GM23338 (cell line): Measurements from ENCODE around the gene SMURF1.

Source experiments
- CTCF ChIP-seq, 2 experiments: fragments of 200-600 bp in 1 of 2; sonication (generic) in 1 of 2; conservative IDR thresholded peaks; 2 replicates each; pipeline versions ENCODE4 v1.5.1 to v1.6.1; 2016 to 2017; ENCODE audit warnings: antibody characterized with exemption in 2 of 2, low read depth in 2 of 2, mild to moderate bottlenecking in 2 of 2, moderate library complexity in 1 of 2
- ETS1 ChIP-seq: IDR thresholded peaks from 2 replicates; pipeline ENCODE4 v1.6.1; 2016; ENCODE audit warnings: antibody characterized with exemption
- EZH2 ChIP-seq: fragments of 200-600 bp; sonication (generic); IDR thresholded peaks from one replicate; pipeline ENCODE4 v1.8.0; 2017; ENCODE audit warnings: antibody characterized with exemption, mild to moderate bottlenecking, low read depth; ENCODE audit not compliant: unreplicated experiment
- EZH2phosphoT487 ChIP-seq: fragments of 200-600 bp; sonication (generic); IDR thresholded peaks from one replicate; pipeline ENCODE4 v1.8.1; 2018; ENCODE audit warnings: antibody characterized with exemption; ENCODE audit not compliant: unreplicated experiment
- JUNB ChIP-seq: IDR thresholded peaks from one replicate; pipeline ENCODE4 v1.6.1; 2016; ENCODE audit warnings: antibody characterized with exemption; ENCODE audit not compliant: unreplicated experiment
- POLR2AphosphoS5 ChIP-seq: IDR thresholded peaks from 2 replicates; pipeline ENCODE4 v1.6.1; 2016; ENCODE audit warnings: antibody characterized with exemption, low read depth
- REST ChIP-seq: IDR thresholded peaks from one replicate; pipeline ENCODE4 v1.6.1; 2018; ENCODE audit warnings: antibody characterized with exemption; ENCODE audit not compliant: unreplicated experiment
- STAT1 ChIP-seq: IDR thresholded peaks from one replicate; pipeline ENCODE4 v1.6.1; 2016; ENCODE audit warnings: antibody characterized with exemption; ENCODE audit not compliant: unreplicated experiment
- ZNF114 ChIP-seq: fragments of 250-450 bp; sonication (Bioruptor Pico); IDR thresholded peaks from 2 replicates; pipeline ENCODE4 v1.5.0; 2020; ENCODE audit warnings: mild to moderate bottlenecking, moderate library complexity
- ZNF331 ChIP-seq: fragments of 250-450 bp; sonication (Bioruptor Pico); IDR thresholded peaks from 2 replicates; pipeline ENCODE4 v1.5.0; 2020; ENCODE audit warnings: low read depth, mild to moderate bottlenecking, moderate library complexity

GRCh38 chr7:99027841-99028240 lies 116.1 kb downstream of the SMURF1 start:
- TF ChIP-seq POLR2AphosphoS5 (no peak), CTCF (conservative IDR thresholded peaks at IDR 0.05; ENCODE audit: low read depth in 2 of 2) (no peak), ZNF331 (CRISPR knock-in tag) (no peak), EZH2 (no peak), STAT1 (no peak), REST (no peak), ZNF114 (CRISPR knock-in tag) (no peak), JUNB (no peak), ETS1 (no peak), EZH2phosphoT487 (no peak)
